Uterus (tissue), 4 donors: Measurements from ENCODE around the gene PRM2. TPM values are rescaled to one million over a fixed set of nuclear protein-coding genes. Genes with fewer than 3 reads are reported as not detected.

Experiments used
- DNase-seq, 2 donors: peaks; one replicate each; pipeline ENCODE4 v3.0.0-alpha.2; 2019 to 2020
- H3K27ac ChIP-seq, 2 donors: fragments of 200-600 bp; sonication (generic); 1 replicate in 1 of 2; 2 replicates in 1 of 2; pipeline ENCODE4 v1.5.1; 2016 to 2018
- H3K27me3 ChIP-seq, 2 donors: fragments of 200-600 bp; sonication (generic); one replicate each; pipeline ENCODE4 v1.5.1; 2018 to 2019; ENCODE audit warnings: control low read depth in 1 of 2
- H3K36me3 ChIP-seq, 2 donors: fragments of 200-600 bp; sonication (generic); one replicate each; pipeline ENCODE4 v1.5.1; 2019; ENCODE audit warnings: control low read depth in 1 of 2
- H3K4me1 ChIP-seq, 2 donors: fragments of 200-600 bp; sonication (generic); one replicate each; pipeline ENCODE4 v1.5.1; 2018 to 2019; ENCODE audit warnings: control low read depth in 1 of 2
- H3K4me3 ChIP-seq, 2 donors: fragments of 200-600 bp; sonication (generic); 1 replicate in 1 of 2; 2 replicates in 1 of 2; pipeline ENCODE4 v1.5.1; 2018 to 2019; ENCODE audit warnings: mild to moderate bottlenecking in 1 of 2
- H3K9me3 ChIP-seq, 2 donors: fragments of 200-600 bp; sonication (generic); one replicate each; pipeline ENCODE4 v1.5.1; 2019; ENCODE audit warnings: control low read depth in 1 of 2
- CTCF ChIP-seq, 4 experiments: fragments of 200-600 bp in 2 of 4; fragments of 450-650 bp in 2 of 4; sonication (generic) in 2 of 4; IDR thresholded peaks; one replicate each; pipeline ENCODE4 v1.5.1; 2016 to 2019; ENCODE audit warnings: antibody characterized with exemption in 4 of 4, mild to moderate bottlenecking in 2 of 4, moderate library complexity in 1 of 4
- POLR2A ChIP-seq, 2 donors: fragments of 450-650 bp; IDR thresholded peaks; one replicate each; pipeline ENCODE4 v1.6.1; 2016; ENCODE audit warnings: antibody characterized with exemption in 2 of 2, mild to moderate bottlenecking in 1 of 2, moderate library complexity in 1 of 2
- intact Hi-C: fragments of 100-400 bp; cut with DNase I; formaldehyde crosslinking; loops from one replicate; pipeline ENCODE4 v1.15.1; 2023; ENCODE audit warnings: low total_unique reads
- total RNA-seq, 4 donors: library from RNA; depleted of rRNA in 3 of 4; stranded (reverse); fragments of >200 nt in 3 of 4; gene quantifications; one replicate each; pipeline versions ENCODE4 v1.1.0 to v1.2.4, GENCODE V29; 2014 to 2023
- donor health status: DM: yes; HTN: yes; CAD: no.

PRM2 gene
- total RNA-seq, 4 donors from 2014 or later: not detected

GRCh38 chr16:11315510-11315909, 39.2 kb upstream of the PRM2 start:
- TF ChIP-seq CTCF (IDR thresholded peaks at IDR 0.05) (peak in 1 of 4 experiments; percentile 32), POLR2A (IDR thresholded peaks at IDR 0.05) (no peak)
- Histone ChIP-seq H3K27ac (no peak overlapping the region), H3K36me3 (no peaks in the 10 kb centered on the region), H3K4me1 (no peaks in the 10 kb centered on the region), H3K4me3 (no peak overlapping the region), H3K27me3 (no peaks in the 10 kb centered on the region), H3K9me3 (no peaks in the 10 kb centered on the region)
- intact Hi-C loops: no loop called here
- no peak for DNase-seq

GRCh38 chr16:11314309-11314894, 38.1 kb upstream of the PRM2 start:
- no peaks in the 10 kb centered on the region for H3K36me3 ChIP-seq
- no peaks in the 10 kb centered on the region for H3K27me3 ChIP-seq
- no peak overlapping the region for H3K4me3 ChIP-seq
- no peak for DNase-seq
- H3K9me3 ChIP-seq: no peaks in the 10 kb centered on the region
- H3K27ac ChIP-seq: no peak overlapping the region
- no peaks in the 10 kb centered on the region for H3K4me1 ChIP-seq
- intact Hi-C loops: no loop called here
- TF ChIP-seq CTCF (IDR thresholded peaks at IDR 0.05) (no peak), POLR2A (IDR thresholded peaks at IDR 0.05) (no peak)

GRCh38 chr16:11313493-11314308, 37.4 kb upstream of the PRM2 start:
- no peaks in the 10 kb centered on the region for H3K9me3 ChIP-seq
- DNase-seq: no peak
- peak overlapping the region in 1 of 2 donors; percentile 2 for H3K27ac ChIP-seq
- no peak for TF ChIP-seq POLR2A (IDR thresholded peaks at IDR 0.05)
- H3K27me3 ChIP-seq: no peaks in the 10 kb centered on the region
- intact Hi-C loops: no loop called here
- H3K36me3 ChIP-seq: no peaks in the 10 kb centered on the region
- H3K4me3 ChIP-seq: no peak overlapping the region
- H3K4me1 ChIP-seq: no peaks in the 10 kb centered on the region

GRCh38 chr16:11312718-11313492, 36.6 kb upstream of the PRM2 start:
- DNase-seq: peak in 1 of 2 donors; percentile 43
- H3K27ac ChIP-seq: peak overlapping the region; percentile 16 to 43
- no peaks in the 10 kb centered on the region for H3K36me3 ChIP-seq
- H3K4me1 ChIP-seq: no peaks in the 10 kb centered on the region
- H3K4me3 ChIP-seq: no peak overlapping the region
- no peak for TF ChIP-seq CTCF (IDR thresholded peaks at IDR 0.05)
- no peaks in the 10 kb centered on the region for H3K27me3 ChIP-seq
- intact Hi-C loops: no loop called here
- H3K9me3 ChIP-seq: no peaks in the 10 kb centered on the region

GRCh38 chr16:11310997-11311561, 34.8 kb upstream of the PRM2 start:
- H3K27ac ChIP-seq: peak overlapping the region in 1 of 2 donors; percentile 18
- H3K4me1 ChIP-seq: no peaks in the 10 kb centered on the region
- no peaks in the 10 kb centered on the region for H3K27me3 ChIP-seq
- TF ChIP-seq CTCF (IDR thresholded peaks at IDR 0.05) (no peak), POLR2A (IDR thresholded peaks at IDR 0.05) (no peak)
- no peaks in the 10 kb centered on the region for H3K36me3 ChIP-seq
- no peak overlapping the region for H3K4me3 ChIP-seq
- no peaks in the 10 kb centered on the region for H3K9me3 ChIP-seq
- no peak for DNase-seq
- intact Hi-C loops: no loop called here
